NCI-H146 (cell line): Measurements from ENCODE around the gene LRIG3.
"Not testable (repeated sequence)": the region's sequence is repeated elsewhere in the genome, so short reads cannot be mapped to it uniquely, and the experiment has no call there.

Experiments
- DNase-seq: peaks from one replicate; lab custom pipeline; 2025; lab: John Stamatoyannopoulos, UW

Gene LRIG3

GRCh38 chr12:58855630-58856029, 64.7 kb downstream of the LRIG3 start:
- not testable (repeated sequence) for DNase-seq

- DNase-seq: no peak
These were observed 69.5 kb downstream of the LRIG3 start for GRCh38 chr12:58850826-58851225.

GRCh38 chr12:58847901-58848600, 72.3 kb downstream of the LRIG3 start:
- DNase-seq: no peak

- no peak for DNase-seq
These were observed 76.1 kb downstream of the LRIG3 start for GRCh38 chr12:58844161-58844560.

- DNase-seq: no peak
These were observed 79.1 kb downstream of the LRIG3 start for GRCh38 chr12:58841058-58841798.

GRCh38 chr12:58833853-58834252, 86.5 kb downstream of the LRIG3 start:
- DNase-seq: peak; percentile 84

- no peak for DNase-seq
These were observed 87.4 kb downstream of the LRIG3 start for GRCh38 chr12:58832920-58833319.
